Measurements from ENCODE around the gene CD37.
A peak's percentile ranks its signal among the peaks of the same experiment; 100 is the strongest.
"Not testable (repeated sequence)": the region's sequence is repeated elsewhere in the genome, so short reads cannot be mapped to it uniquely, and the experiment has no call there.

The CD37 gene

DNA sequence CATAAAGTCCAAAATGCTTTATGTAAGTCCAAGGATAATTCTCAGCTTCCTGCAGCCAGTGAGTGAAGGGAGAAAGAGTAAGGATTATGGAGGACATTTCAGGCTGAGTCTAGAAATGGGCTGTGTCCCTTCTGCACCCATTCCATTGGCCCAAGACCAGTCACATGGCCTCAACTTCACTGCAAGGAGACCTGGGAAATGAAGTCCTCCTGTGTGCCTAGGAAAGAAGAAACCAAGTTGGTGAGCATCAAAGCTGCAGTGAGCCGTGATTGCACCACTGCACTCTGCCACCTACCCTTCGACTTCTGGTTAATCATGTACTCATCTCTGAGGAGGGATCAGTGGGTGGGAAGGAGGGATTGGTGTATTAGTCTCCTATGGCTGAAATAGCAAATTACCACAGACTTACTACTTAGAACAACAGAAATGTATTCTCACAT, 3.6 kb upstream of the CD37 start:
- no peak overlapping the region for H2AFZ ChIP-seq (ENCODE audit: low read depth, low read length, severe bottlenecking)
- H3K9me2 ChIP-seq (replicated peaks; ENCODE audit: insufficient read depth, low read length): no peaks in the 10 kb centered on the region
- peak overlapping the region; percentile 97 for H3K27ac ChIP-seq (ENCODE audit: low read depth, low read length)
- H4K20me1 ChIP-seq (ENCODE audit: low read depth, low read length): no peaks in the 10 kb centered on the region
- TF ChIP-seq, protein P1, sequence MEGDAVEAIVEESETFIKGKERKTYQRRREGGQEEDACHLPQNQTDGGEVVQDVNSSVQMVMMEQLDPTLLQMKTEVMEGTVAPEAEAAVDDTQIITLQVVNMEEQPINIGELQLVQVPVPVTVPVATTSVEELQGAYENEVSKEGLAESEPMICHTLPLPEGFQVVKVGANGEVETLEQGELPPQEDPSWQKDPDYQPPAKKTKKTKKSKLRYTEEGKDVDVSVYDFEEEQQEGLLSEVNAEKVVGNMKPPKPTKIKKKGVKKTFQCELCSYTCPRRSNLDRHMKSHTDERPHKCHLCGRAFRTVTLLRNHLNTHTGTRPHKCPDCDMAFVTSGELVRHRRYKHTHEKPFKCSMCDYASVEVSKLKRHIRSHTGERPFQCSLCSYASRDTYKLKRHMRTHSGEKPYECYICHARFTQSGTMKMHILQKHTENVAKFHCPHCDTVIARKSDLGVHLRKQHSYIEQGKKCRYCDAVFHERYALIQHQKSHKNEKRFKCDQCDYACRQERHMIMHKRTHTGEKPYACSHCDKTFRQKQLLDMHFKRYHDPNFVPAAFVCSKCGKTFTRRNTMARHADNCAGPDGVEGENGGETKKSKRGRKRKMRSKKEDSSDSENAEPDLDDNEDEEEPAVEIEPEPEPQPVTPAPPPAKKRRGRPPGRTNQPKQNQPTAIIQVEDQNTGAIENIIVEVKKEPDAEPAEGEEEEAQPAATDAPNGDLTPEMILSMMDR (IDR thresholded peaks at IDR 0.05; ENCODE audit: insufficient read depth, low read length, poor library complexity, severe bottlenecking): no peak
- TF ChIP-seq EZH2phosphoT487 (conservative IDR thresholded peaks at IDR 0.05; ENCODE audit: low read length): no peak
- H3K79me2 ChIP-seq (ENCODE audit: insufficient read depth, low read length): peaks cover 23% of the 10 kb centered on the region
- H3K4me2 ChIP-seq (ENCODE audit: low read depth, low read length, poor library complexity, severe bottlenecking): peak overlapping the region; percentile 85
- no peaks in the 10 kb centered on the region for H3K9me3 ChIP-seq (ENCODE audit: insufficient read depth, low read length)
- peak overlapping the region; percentile 13 for H3K4me3 ChIP-seq (ENCODE audit: insufficient read depth, low read length, poor library complexity, severe bottlenecking)
- H3K9ac ChIP-seq (ENCODE audit: low read length): peak overlapping the region; percentile 57
- no peaks in the 10 kb centered on the region for H3K27me3 ChIP-seq (ENCODE audit: low read length)
- peaks cover 1% of the 10 kb centered on the region; the same call in 1 of the 2 replicates for H3K36me3 ChIP-seq (ENCODE audit: low read length)
- H3F3A ChIP-seq (ENCODE audit: insufficient read depth): peaks cover 85% of the 10 kb centered on the region

DNA sequence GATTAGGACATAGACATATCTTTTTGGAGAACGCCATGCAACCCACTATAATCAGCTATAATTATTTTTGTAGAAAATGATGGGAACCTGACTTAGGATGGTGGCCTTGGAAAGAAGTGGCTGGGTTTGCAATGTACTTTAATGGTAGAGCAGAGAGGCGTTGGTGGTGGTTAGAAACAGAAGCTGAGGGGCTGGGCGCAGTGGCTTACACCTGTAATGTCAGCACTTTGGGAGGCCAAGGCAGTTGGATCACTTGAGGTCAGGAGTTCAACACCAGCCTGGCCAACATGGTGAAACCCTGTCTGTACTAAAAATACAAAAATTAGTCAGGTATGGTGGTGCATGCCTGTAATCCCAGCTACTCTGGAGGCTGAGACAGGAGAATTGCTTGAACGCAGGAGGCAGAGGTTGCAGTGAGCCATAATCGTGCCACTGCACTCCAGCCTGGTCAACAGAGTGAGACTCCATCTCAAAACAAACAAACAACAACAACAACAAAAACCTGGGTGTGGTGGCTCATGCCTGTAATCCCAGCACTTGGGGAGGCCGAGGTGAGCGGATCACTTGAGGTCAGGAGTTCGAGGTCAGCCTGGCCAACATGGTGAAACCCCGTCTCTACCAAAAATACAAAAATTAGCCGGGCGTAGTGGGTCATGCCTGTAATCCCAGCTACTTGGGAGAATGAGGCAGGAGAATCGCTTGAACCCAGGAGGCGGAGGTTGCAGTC, 2.4 kb upstream of the CD37 start:
- H3K9me3 ChIP-seq (ENCODE audit: insufficient read depth, low read length); H3K9me2 ChIP-seq (replicated peaks; ENCODE audit: insufficient read depth, low read length); H3K36me3 ChIP-seq (ENCODE audit: low read length); H4K20me1 ChIP-seq (ENCODE audit: low read depth, low read length); H3K27me3 ChIP-seq (ENCODE audit: low read length); H2AFZ ChIP-seq (ENCODE audit: low read depth, low read length, severe bottlenecking): not testable (repeated sequence)
- Histone ChIP-seq H3K4me3 (ENCODE audit: insufficient read depth, low read length, poor library complexity, severe bottlenecking) (peak overlapping the region; percentile 37), H3K79me2 (ENCODE audit: insufficient read depth, low read length) (peaks cover 35% of the 10 kb centered on the region), H3K27ac (ENCODE audit: low read depth, low read length) (peak overlapping the region; percentile 97), H3K4me2 (ENCODE audit: low read depth, low read length, poor library complexity, severe bottlenecking) (peak overlapping the region; percentile 85), H3F3A (ENCODE audit: insufficient read depth) (peaks cover 83% of the 10 kb centered on the region), H3K9ac (ENCODE audit: low read length) (peak overlapping the region; percentile 57)

DNA sequence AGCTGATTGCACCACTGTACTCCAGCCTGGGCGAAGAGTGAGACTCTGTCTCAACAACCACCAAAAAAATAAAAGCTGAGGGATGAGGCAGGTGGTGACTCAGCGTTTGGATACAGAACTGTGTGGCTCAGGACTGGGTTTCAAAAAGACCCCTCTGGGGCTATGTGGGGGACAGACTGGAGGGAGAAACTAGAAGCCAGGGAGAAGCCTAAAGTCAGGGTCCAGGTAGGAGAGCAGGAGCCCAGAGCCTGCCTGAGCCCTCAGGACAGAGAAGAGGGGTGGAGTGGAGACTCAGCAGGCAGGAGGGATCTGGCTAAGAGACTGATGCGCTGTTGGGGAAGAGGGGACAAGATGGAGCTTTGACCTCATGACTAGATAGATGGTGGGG, 1.8 kb upstream of the CD37 start:
- Histone ChIP-seq H4K20me1 (ENCODE audit: low read depth, low read length) (no peaks in the 10 kb centered on the region), H3F3A (ENCODE audit: insufficient read depth) (peaks cover 78% of the 10 kb centered on the region), H3K27me3 (ENCODE audit: low read length) (no peaks in the 10 kb centered on the region), H3K4me2 (ENCODE audit: low read depth, low read length, poor library complexity, severe bottlenecking) (peak overlapping the region; percentile 85), H2AFZ (ENCODE audit: low read depth, low read length, severe bottlenecking) (no peak overlapping the region), H3K9me3 (ENCODE audit: insufficient read depth, low read length) (no peaks in the 10 kb centered on the region), H3K36me3 (ENCODE audit: low read length) (peaks cover 10% of the 10 kb centered on the region), H3K79me2 (ENCODE audit: insufficient read depth, low read length) (peaks cover 36% of the 10 kb centered on the region), H3K9ac (ENCODE audit: low read length) (peak overlapping the region; percentile 57), H3K9me2 (replicated peaks; ENCODE audit: insufficient read depth, low read length) (no peaks in the 10 kb centered on the region), H3K4me3 (ENCODE audit: insufficient read depth, low read length, poor library complexity, severe bottlenecking) (peak overlapping the region; percentile 37), H3K27ac (ENCODE audit: low read depth, low read length) (peak overlapping the region; percentile 97)
- TF ChIP-seq, protein P1 (IDR thresholded peaks at IDR 0.05; ENCODE audit: insufficient read depth, low read length, poor library complexity, severe bottlenecking): no peak
- no peak for TF ChIP-seq EZH2phosphoT487 (conservative IDR thresholded peaks at IDR 0.05; ENCODE audit: low read length)

DNA sequence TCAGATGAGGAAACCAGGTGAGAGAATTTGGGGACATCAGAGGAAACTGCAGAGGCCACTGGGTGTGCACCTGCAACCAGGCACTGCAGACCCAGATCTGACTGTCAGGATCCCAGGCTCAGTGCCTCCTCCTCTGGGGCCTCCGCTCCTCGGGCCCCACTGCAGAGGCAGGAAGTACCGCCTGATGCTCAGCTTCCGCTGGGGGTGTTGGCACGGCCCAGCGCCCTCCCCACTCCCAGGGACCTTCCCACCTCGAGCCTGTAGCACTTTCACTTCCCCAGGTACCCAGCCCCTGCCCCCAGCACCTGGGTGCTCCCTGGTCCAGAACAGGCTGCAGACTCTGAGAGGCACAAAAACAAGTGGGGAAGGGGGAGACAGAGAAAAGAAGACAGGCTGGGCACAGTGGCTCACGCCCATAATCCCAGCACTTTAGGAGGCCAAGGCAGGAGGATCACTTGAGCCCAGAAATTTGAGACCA, 1.4 kb upstream of the CD37 start:
- TF ChIP-seq, protein P1 (IDR thresholded peaks at IDR 0.05; ENCODE audit: insufficient read depth, low read length, poor library complexity, severe bottlenecking): no peak
- TF ChIP-seq EZH2phosphoT487 (conservative IDR thresholded peaks at IDR 0.05; ENCODE audit: low read length): no peak
- peak overlapping the region; percentile 97 for H3K27ac ChIP-seq (ENCODE audit: low read depth, low read length)
- peak overlapping the region; percentile 86 for H3K9ac ChIP-seq (ENCODE audit: low read length)
- H3K79me2 ChIP-seq (ENCODE audit: insufficient read depth, low read length): peaks cover 36% of the 10 kb centered on the region
- no peaks in the 10 kb centered on the region for H3K9me2 ChIP-seq (replicated peaks; ENCODE audit: insufficient read depth, low read length)
- no peaks in the 10 kb centered on the region for H4K20me1 ChIP-seq (ENCODE audit: low read depth, low read length)
- H3K4me2 ChIP-seq (ENCODE audit: low read depth, low read length, poor library complexity, severe bottlenecking): peak overlapping the region; percentile 88
- peaks cover 73% of the 10 kb centered on the region for H3F3A ChIP-seq (ENCODE audit: insufficient read depth)
- no peak overlapping the region for H2AFZ ChIP-seq (ENCODE audit: low read depth, low read length, severe bottlenecking)
- H3K9me3 ChIP-seq (ENCODE audit: insufficient read depth, low read length): no peaks in the 10 kb centered on the region
- peak overlapping the region; percentile 71 for H3K4me3 ChIP-seq (ENCODE audit: insufficient read depth, low read length, poor library complexity, severe bottlenecking)
- peaks cover 15% of the 10 kb centered on the region for H3K36me3 ChIP-seq (ENCODE audit: low read length)
- H3K27me3 ChIP-seq (ENCODE audit: low read length): no peaks in the 10 kb centered on the region
